Measurements from ENCODE around the gene DPPA3. TPM values are rescaled to one million over a fixed set of nuclear protein-coding genes. Genes with fewer than 3 reads are reported as not detected.

The DPPA3 gene
- total RNA-seq, 2 experiments from 2014 or later = not detected

DNA sequence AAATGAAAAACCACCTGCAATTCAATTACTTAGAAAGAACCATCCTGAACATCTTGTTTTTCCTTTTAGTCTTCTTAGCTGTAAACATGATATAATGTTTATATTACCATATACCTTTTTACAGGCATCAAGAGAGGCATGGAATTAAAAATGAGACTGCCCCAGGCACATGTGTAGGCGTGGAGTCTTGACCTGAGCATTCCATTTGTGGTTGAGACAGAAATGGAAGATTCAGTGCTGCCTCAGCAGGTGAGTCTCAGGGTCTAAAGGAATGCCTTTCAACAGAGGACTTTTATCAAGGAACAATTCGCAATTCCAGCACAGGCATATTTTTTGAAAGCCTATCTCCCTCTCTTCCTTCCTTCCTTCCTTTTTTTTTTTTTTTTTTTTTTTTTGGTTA, 45.8 kb downstream of the DPPA3 start:
- H3K27me3 ChIP-seq (ENCODE audit: control insufficient read depth in 1 of 2, insufficient read depth in 2 of 2, low read length in 2 of 2) = no peaks in the 10 kb centered on the region
- no peaks in the 10 kb centered on the region for H3K9me3 ChIP-seq (ENCODE audit: control insufficient read depth in 1 of 2, insufficient read depth in 1 of 2, low read length in 2 of 2)
- peaks cover 8% of the 10 kb centered on the region for H3K4me1 ChIP-seq (ENCODE audit: insufficient read depth, low read length)
- H3K4me1 Mint-ChIP-seq (ENCODE audit: low read depth) = no peaks in the 10 kb centered on the region
- DNase-seq = no peak
- TF ChIP-seq, protein P1, sequence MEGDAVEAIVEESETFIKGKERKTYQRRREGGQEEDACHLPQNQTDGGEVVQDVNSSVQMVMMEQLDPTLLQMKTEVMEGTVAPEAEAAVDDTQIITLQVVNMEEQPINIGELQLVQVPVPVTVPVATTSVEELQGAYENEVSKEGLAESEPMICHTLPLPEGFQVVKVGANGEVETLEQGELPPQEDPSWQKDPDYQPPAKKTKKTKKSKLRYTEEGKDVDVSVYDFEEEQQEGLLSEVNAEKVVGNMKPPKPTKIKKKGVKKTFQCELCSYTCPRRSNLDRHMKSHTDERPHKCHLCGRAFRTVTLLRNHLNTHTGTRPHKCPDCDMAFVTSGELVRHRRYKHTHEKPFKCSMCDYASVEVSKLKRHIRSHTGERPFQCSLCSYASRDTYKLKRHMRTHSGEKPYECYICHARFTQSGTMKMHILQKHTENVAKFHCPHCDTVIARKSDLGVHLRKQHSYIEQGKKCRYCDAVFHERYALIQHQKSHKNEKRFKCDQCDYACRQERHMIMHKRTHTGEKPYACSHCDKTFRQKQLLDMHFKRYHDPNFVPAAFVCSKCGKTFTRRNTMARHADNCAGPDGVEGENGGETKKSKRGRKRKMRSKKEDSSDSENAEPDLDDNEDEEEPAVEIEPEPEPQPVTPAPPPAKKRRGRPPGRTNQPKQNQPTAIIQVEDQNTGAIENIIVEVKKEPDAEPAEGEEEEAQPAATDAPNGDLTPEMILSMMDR (IDR thresholded peaks at IDR 0.05) = no peak
- no peak overlapping the region for H3K27ac Mint-ChIP-seq
- no peak overlapping the region for H3K4me3 ChIP-seq (ENCODE audit: low read length)
- H3K9me3 Mint-ChIP-seq = no peaks in the 10 kb centered on the region
- no peak overlapping the region for H3K4me3 Mint-ChIP-seq
- ChIA-PET POLR2A (no interaction called here), CTCF (no interaction called here)
- H3K27me3 Mint-ChIP-seq = no peaks in the 10 kb centered on the region
- no peak for ATAC-seq (ENCODE audit: poor library complexity)
- no peak overlapping the region for H3K27ac ChIP-seq (ENCODE audit: low read depth in 1 of 2, low read length in 2 of 2)
- no peaks in the 10 kb centered on the region for H3K36me3 Mint-ChIP-seq (ENCODE audit: low read depth)
- intact Hi-C loops (cut with DNase I, micrococcal nuclease) = no loop called here
- no peaks in the 10 kb centered on the region for H3K36me3 ChIP-seq (ENCODE audit: insufficient read depth, low read length)

DNA sequence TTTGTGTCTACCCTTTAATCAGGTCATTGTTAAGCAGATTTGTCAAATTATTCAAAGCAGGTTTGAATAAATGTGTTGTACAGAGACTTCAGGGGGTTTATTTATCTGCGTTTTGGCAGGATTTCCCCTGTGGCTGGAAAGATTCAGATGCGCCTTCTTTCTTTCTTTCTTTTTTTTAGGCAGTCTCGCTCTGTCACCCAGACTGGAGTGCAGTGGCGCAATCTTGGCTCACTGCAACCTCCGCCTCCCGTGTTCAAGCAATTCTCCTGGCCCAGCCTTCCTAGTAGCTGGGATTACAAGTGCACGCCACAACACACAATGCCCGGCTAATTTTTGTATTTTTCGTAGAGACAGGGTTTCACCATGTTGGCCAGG, 47.5 kb downstream of the DPPA3 start:
- Mint-ChIP-seq H3K27ac (no peak overlapping the region), H3K36me3 (ENCODE audit: low read depth) (no peaks in the 10 kb centered on the region), H3K4me1 (ENCODE audit: low read depth) (no peaks in the 10 kb centered on the region), H3K9me3 (no peaks in the 10 kb centered on the region), H3K4me3 (no peak overlapping the region), H3K27me3 (no peaks in the 10 kb centered on the region)
- intact Hi-C loops (cut with DNase I, micrococcal nuclease) = no loop called here
- H3K27me3 ChIP-seq (ENCODE audit: control insufficient read depth in 1 of 2, insufficient read depth in 2 of 2, low read length in 2 of 2) = no peaks in the 10 kb centered on the region
- H3K27ac ChIP-seq (ENCODE audit: low read depth in 1 of 2, low read length in 2 of 2) = no peak overlapping the region
- H3K4me1 ChIP-seq (ENCODE audit: insufficient read depth, low read length) = peaks cover 8% of the 10 kb centered on the region
- CTCF ChIA-PET = no interaction called here
- no peaks in the 10 kb centered on the region for H3K9me3 ChIP-seq (ENCODE audit: control insufficient read depth in 1 of 2, insufficient read depth in 1 of 2, low read length in 2 of 2)
- TF ChIP-seq, protein P1 (IDR thresholded peaks at IDR 0.05) = no peak
- DNase-seq (no peak), ATAC-seq (ENCODE audit: poor library complexity) (no peak)
- POLR2A ChIA-PET = no interaction called here
- no peaks in the 10 kb centered on the region for H3K36me3 ChIP-seq (ENCODE audit: insufficient read depth, low read length)
- no peak overlapping the region for H3K4me3 ChIP-seq (ENCODE audit: low read length)

Other genes starting within 250 kb of the DPPA3 start
- 1 to 10 TPM; 1.1 TPM for gene CD163, start 207.7 kb upstream of the DPPA3 start, total RNA-seq
- gene APOBEC1, start 45.5 kb upstream of the DPPA3 start, total RNA-seq = not detected
- gene GDF3, start 15.7 kb upstream of the DPPA3 start, total RNA-seq = not detected
- under 1 TPM in 1 of 2 experiments, not detected in 1; 0.39 TPM for gene CLEC4C, start 35.9 kb downstream of the DPPA3 start, total RNA-seq
- not detected for gene NANOGNB, start 53.8 kb downstream of the DPPA3 start, total RNA-seq
- not detected for gene NANOG, start 78.0 kb downstream of the DPPA3 start, total RNA-seq
- under 1 TPM; 0.45 to 0.52 TPM for gene SLC2A14, start 161.5 kb downstream of the DPPA3 start, total RNA-seq
- gene SLC2A3, start 224.8 kb downstream of the DPPA3 start, total RNA-seq = 100 to 1,000 TPM; 929 to 939 TPM

Measured in CD4-positive, alpha-beta T cell (primary cell).